DND-41 (cell line): Measurements from ENCODE around the gene SMG6.

Experiments used
- ATAC-seq: fragments of 200-7000 bp; cut with Tn5 transposase; 3 replicates; pipeline ENCODE4 v1.9.1; 2021; ENCODE audit warnings: low read depth; ENCODE audit not compliant: insufficient read depth
- DNase-seq: peaks from one replicate; pipeline ENCODE4 v3.0.0-alpha.2; 2020
- H2AFZ ChIP-seq: 2 replicates; pipeline ENCODE4 v1.6.0; 2012; ENCODE audit warnings: low read depth, low read length
- H3K27ac ChIP-seq: 2 replicates; pipeline ENCODE4 v1.5.1; 2012; ENCODE audit warnings: low read length, inconsistent platforms
- H3K27me3 ChIP-seq: fragments of 200-600 bp; sonication (generic); 2 replicates; pipeline ENCODE4 v1.6.0; 2012; ENCODE audit warnings: low read length, mild to moderate bottlenecking, inconsistent platforms; ENCODE audit not compliant: insufficient read depth, poor library complexity
- H3K36me3 ChIP-seq: 2 replicates; pipeline ENCODE4 v1.5.1; 2012; ENCODE audit warnings: low read length, inconsistent platforms; ENCODE audit not compliant: insufficient read depth
- H3K4me1 ChIP-seq: 2 replicates; pipeline ENCODE4 v1.5.1; 2012; ENCODE audit warnings: mild to moderate bottlenecking, low read length; ENCODE audit not compliant: insufficient read depth
- H3K4me2 ChIP-seq: 2 replicates; pipeline ENCODE4 v1.6.0; 2012; ENCODE audit warnings: mild to moderate bottlenecking, moderate library complexity, low read length, inconsistent platforms; ENCODE audit not compliant: insufficient read depth
- H3K4me3 ChIP-seq, 2 experiments: fragments of 200-600 bp in 1 of 2; shearing (Covaris generic) in 1 of 2; 2 replicates each; pipeline ENCODE4 v1.5.1; 2012 to 2016; ENCODE audit warnings: inconsistent platforms in 2 of 2, low read length in 2 of 2, mild to moderate bottlenecking in 2 of 2, low read depth in 1 of 2, moderate library complexity in 1 of 2
- H3K79me2 ChIP-seq: 2 replicates; pipeline ENCODE4 v1.6.0; 2012; ENCODE audit warnings: low read length, inconsistent platforms; ENCODE audit not compliant: insufficient read depth
- H3K9ac ChIP-seq: 2 replicates; pipeline ENCODE4 v1.6.0; 2012; ENCODE audit warnings: low read depth, mild to moderate bottlenecking, inconsistent platforms, low read length, moderate library complexity
- H3K9me3 ChIP-seq: 2 replicates; pipeline ENCODE4 v1.5.1; 2012; ENCODE audit warnings: low read length, moderate library complexity, mild to moderate bottlenecking, inconsistent platforms; ENCODE audit not compliant: insufficient read depth, severe bottlenecking
- H4K20me1 ChIP-seq: 2 replicates; pipeline ENCODE4 v1.6.0; 2012; ENCODE audit warnings: low read length; ENCODE audit not compliant: insufficient read depth
- CTCF ChIP-seq: IDR thresholded peaks from 2 replicates; pipeline ENCODE4 v1.5.1; 2012; ENCODE audit warnings: borderline replicate concordance, low read length, moderate library complexity, mild to moderate bottlenecking; ENCODE audit not compliant: poor library complexity, severe bottlenecking; ENCODE audit errors: extremely low read depth
- EZH2 ChIP-seq: IDR thresholded peaks from 3 replicates; pipeline ENCODE4 v1.6.1; 2012; ENCODE audit warnings: borderline replicate concordance, low read depth, mild to moderate bottlenecking, moderate library complexity, low read length, inconsistent platforms; ENCODE audit not compliant: severe bottlenecking

The SMG6 gene

GRCh38 chr17:2213291-2213960 is 90.2 kb downstream of the SMG6 start:
- ATAC-seq (no peak), DNase-seq (no peak)
- Histone ChIP-seq H3K36me3 (peaks cover 34% of the 10 kb centered on the region), H2AFZ (no peak overlapping the region), H3K9me3 (no peaks in the 10 kb centered on the region), H3K4me2 (no peak overlapping the region), H3K27me3 (no peaks in the 10 kb centered on the region), H3K27ac (peak overlapping the region; percentile 19; the same call in 1 of the 2 replicates), H3K4me1 (peaks cover 40% of the 10 kb centered on the region), H4K20me1 (no peaks in the 10 kb centered on the region), H3K79me2 (peaks cover 48% of the 10 kb centered on the region), H3K4me3 (no peak overlapping the region), H3K9ac (no peak overlapping the region)
- no peak for TF ChIP-seq EZH2
- TF ChIP-seq CTCF: no peak

GRCh38 chr17:2212400-2212981 is 91.1 kb downstream of the SMG6 start:
- no peak overlapping the region for H3K27ac ChIP-seq
- no peaks in the 10 kb centered on the region for H4K20me1 ChIP-seq
- no peak overlapping the region for H3K4me3 ChIP-seq
- H3K79me2 ChIP-seq: peaks cover 45% of the 10 kb centered on the region
- no peak for TF ChIP-seq CTCF
- TF ChIP-seq EZH2: no peak
- H2AFZ ChIP-seq: no peak overlapping the region
- H3K36me3 ChIP-seq: peaks cover 41% of the 10 kb centered on the region
- no peak overlapping the region for H3K4me2 ChIP-seq
- ATAC-seq: no peak
- no peaks in the 10 kb centered on the region for H3K9me3 ChIP-seq
- DNase-seq: no peak
- no peak overlapping the region for H3K9ac ChIP-seq
- peaks cover 36% of the 10 kb centered on the region for H3K4me1 ChIP-seq
- no peaks in the 10 kb centered on the region for H3K27me3 ChIP-seq

- no peaks in the 10 kb centered on the region for H3K27me3 ChIP-seq
- H2AFZ ChIP-seq: no peak overlapping the region
- H3K27ac ChIP-seq: no peak overlapping the region
- TF ChIP-seq EZH2: no peak
- TF ChIP-seq CTCF: no peak
- DNase-seq (no peak), ATAC-seq (no peak)
- no peaks in the 10 kb centered on the region for H4K20me1 ChIP-seq
- peaks cover 41% of the 10 kb centered on the region for H3K36me3 ChIP-seq
- no peak overlapping the region for H3K9ac ChIP-seq
- peaks cover 41% of the 10 kb centered on the region for H3K79me2 ChIP-seq
- H3K9me3 ChIP-seq: no peaks in the 10 kb centered on the region
- no peak overlapping the region for H3K4me2 ChIP-seq
- H3K4me1 ChIP-seq: peaks cover 29% of the 10 kb centered on the region
- no peak overlapping the region for H3K4me3 ChIP-seq
Observed at GRCh38 chr17:2211661-2212399, 91.8 kb downstream of the SMG6 start.
